GM19238 (cell line): ENCODE data around the gene EFCAB12.
"Not testable (repeated sequence)": the region's sequence is repeated elsewhere in the genome, so short reads cannot be mapped to it uniquely, and the experiment has no call there.

Source experiments
- DNase-seq: peaks from one replicate; pipeline ENCODE4 v3.0.0; 2011; ENCODE audit warnings: low spot score; ENCODE audit not compliant: insufficient read length

EFCAB12 gene

GRCh38 chr3:129370248-129370964 is 58.0 kb downstream of the EFCAB12 start:
- DNase-seq = no peak

- DNase-seq = no peak
These were observed 58.7 kb downstream of the EFCAB12 start for GRCh38 chr3:129369711-129370110.

GRCh38 chr3:129367821-129368220 is 60.6 kb downstream of the EFCAB12 start:
- DNase-seq = no peak

GRCh38 chr3:129366312-129366831 is 62.1 kb downstream of the EFCAB12 start:
- no peak for DNase-seq

GRCh38 chr3:129365296-129366136 is 62.9 kb downstream of the EFCAB12 start:
- no peak for DNase-seq

- not testable (repeated sequence) for DNase-seq
These were observed 63.6 kb downstream of the EFCAB12 start for GRCh38 chr3:129364811-129365210.

GRCh38 chr3:129363356-129363755 is 65.1 kb downstream of the EFCAB12 start:
- DNase-seq = not testable (repeated sequence)

- no peak for DNase-seq
These were observed 67.6 kb downstream of the EFCAB12 start for GRCh38 chr3:129360705-129361460.

GRCh38 chr3:129360171-129360611 is 68.2 kb downstream of the EFCAB12 start:
- no peak for DNase-seq

GRCh38 chr3:129358772-129359371 is 69.6 kb downstream of the EFCAB12 start:
- DNase-seq = no peak

- no peak for DNase-seq
These were observed 70.2 kb downstream of the EFCAB12 start for GRCh38 chr3:129358177-129358771.

GRCh38 chr3:129357616-129358015 is 70.8 kb downstream of the EFCAB12 start:
- DNase-seq = no peak

GRCh38 chr3:129356756-129357425 is 71.5 kb downstream of the EFCAB12 start:
- no peak for DNase-seq

- no peak for DNase-seq
These were observed 74.9 kb downstream of the EFCAB12 start for GRCh38 chr3:129353589-129353941.

GRCh38 chr3:129352650-129353588 is 75.5 kb downstream of the EFCAB12 start:
- DNase-seq = no peak

- DNase-seq = no peak
These were observed 76.4 kb downstream of the EFCAB12 start for GRCh38 chr3:129352045-129352444.
